NCI-H1105 treated with DMSO at 0.1 percent for 48 hours (cell line): ENCODE measurements around the gene RNH1.

ENCODE experiments used
- DNase-seq: peaks from one replicate; lab custom pipeline; 2025; lab: John Stamatoyannopoulos, UW

RNH1 gene

DNA sequence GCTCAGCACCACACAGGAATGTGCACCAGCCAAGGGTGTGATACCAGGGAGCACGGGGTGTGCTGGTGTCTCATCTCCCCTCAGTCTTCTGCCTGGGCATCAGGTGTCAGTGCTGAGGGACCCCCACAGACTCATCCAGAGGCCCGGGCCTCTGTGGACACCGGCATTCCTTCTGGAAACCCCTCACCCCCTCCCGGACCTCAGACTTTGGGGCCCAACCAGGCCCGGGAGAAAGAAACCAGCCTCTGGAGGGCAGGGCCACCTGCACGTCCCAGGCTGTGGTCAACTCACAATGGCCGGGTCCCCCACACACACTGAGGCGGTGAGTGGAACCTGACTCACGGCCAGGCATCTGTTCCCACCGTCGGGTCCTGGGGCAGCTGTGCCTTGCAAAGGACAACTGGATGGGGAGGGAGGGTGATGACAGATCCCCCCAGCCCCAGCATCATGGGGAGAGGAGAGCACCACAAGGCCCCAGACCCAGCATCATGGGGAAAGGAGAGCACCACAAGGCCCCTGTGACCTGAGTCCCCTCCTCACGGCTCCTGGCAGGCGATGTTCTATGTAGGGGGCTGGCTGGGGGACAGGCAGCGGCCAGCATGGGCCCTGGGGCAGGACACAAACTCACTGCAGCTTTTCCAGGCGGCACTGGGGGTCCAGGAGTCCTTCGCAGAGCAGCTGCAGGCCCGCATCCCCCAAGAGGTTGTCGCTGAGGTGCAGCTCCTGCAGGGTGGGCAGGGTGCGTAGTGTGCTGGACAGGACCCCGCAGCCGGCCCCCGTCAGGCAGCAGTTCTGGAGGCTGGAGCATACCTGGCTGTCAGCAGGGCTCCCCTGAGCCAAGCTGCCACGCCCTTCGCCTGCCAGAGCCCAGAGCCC is 7.6 kb downstream of the RNH1 start:
- DNase-seq = no peak

DNA sequence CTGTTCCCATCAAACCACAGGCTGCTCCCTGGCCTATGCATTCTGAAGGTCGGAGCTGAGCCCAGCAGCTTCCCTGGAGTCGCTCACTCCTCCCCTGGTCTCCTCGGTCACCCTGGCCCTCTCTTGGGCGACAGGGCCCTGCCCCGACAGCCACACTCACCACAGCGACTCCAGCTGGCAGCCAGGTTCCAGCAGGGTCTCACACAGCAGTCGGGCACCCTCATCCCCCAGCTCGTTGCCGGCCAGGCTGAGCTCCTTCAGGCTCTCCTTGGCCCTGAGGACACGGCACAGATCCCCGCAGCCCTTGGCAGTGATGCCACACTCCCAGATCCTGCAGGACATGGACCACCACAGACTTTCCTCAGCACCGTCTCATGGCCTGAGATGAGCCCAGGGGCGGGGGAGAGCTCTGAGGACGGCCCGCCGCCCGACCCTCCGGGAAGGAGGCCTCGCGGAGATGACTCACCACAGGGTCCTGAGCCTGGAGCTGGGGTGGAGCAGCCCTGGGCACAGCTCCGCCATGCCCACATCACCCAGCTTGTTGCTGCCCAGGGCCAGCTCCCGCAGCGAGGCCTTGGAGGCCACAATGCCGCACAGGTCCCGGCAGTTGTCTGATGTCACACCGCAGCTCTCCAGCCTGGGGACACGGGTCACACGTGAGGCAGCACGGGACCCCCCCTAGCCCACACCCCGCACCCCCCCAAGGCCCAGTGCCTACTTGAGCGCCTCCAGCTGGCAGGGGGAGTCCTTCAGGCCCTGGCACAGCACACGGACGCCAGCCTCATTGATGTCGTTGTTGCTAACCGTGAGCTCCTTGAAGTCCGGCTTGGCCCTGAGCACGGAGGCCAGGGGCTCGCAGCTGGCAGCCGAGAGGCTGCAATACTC is 8.5 kb downstream of the RNH1 start:
- DNase-seq = no peak

DNA sequence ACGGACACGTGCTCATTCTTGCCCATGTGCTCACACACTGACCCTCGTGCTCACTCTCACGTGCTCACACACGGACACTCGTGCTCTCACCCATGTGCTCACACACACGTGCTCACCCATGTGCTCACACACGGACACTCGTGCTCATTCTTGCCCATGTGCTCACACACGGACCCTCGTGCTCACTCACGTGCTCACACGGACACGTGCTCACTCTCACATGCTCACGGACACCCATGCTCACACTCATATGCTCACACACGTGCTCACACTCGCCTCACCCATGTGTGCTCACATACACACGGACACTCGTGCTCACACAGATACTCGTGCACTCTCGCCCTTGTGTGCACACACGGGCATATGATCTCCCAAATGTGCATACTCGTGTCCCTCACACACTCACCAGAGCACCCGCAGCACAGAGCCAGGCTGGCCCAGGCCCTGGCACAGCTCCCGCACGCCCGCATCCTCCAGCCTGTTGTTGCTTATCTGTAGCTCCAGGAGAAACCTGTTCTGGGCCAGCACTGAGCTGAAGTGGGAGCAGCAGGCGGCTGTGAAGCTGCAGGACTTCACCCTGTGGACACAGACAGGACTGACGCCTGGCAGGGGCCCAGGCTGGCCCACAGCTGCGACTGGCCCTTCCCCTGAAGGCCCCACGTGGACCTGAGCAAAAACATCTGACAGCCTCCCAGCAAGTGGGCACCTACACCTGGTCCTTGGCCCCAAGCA is 9.3 kb downstream of the RNH1 start:
- DNase-seq = no peak

DNA sequence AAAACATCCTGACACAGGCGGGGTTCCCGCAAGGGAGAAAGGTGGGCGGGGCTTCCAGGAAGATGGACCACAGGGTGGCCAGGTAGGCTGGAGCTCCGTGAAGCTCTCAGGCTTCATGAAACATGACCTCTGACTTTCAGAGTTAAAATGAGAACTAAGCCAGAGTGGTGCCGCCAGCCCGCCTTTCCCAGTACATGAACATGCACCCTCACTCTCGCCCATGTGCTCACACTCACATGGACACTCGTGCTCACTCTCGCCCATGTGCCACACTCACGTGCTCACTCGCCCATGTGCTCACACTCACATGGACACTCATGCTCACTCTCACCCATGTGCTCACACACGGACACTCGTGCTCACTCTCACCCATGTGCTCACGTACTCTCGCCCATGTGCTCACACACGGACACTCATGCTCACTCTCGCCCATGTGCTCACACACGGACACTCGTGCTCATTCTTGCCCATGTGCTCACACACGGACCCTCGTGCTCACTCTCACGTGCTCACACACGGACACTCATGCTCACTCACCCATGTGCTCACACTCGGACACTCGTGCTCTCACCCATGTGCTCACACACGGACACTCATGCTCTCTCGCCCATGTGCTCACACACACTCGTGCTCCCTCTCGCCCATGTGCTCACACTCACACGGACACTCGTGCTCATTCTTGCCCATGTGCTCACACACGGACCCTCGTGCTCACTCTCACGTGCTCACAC is 10.0 kb downstream of the RNH1 start:
- no peak for DNase-seq

DNA sequence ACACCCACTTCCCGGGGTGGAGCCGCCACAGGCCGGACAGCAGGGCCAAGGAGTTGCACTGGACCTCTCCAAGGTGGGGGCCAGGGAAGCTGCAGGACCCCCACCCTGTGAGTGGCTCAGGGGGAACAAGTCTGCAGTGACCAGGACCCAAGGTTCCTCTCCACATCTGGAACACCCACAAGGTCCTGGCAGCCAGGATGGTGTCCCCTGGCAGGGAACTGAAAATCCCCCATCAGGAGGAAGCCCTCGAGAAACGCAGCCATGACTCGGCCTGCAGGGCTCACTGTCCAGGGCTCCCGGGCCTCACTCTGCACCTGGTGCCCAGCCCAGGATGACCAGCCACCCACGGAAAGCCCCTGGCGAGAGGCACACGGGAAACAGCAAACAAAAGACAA is 11.5 kb downstream of the RNH1 start:
- DNase-seq = no peak

DNA sequence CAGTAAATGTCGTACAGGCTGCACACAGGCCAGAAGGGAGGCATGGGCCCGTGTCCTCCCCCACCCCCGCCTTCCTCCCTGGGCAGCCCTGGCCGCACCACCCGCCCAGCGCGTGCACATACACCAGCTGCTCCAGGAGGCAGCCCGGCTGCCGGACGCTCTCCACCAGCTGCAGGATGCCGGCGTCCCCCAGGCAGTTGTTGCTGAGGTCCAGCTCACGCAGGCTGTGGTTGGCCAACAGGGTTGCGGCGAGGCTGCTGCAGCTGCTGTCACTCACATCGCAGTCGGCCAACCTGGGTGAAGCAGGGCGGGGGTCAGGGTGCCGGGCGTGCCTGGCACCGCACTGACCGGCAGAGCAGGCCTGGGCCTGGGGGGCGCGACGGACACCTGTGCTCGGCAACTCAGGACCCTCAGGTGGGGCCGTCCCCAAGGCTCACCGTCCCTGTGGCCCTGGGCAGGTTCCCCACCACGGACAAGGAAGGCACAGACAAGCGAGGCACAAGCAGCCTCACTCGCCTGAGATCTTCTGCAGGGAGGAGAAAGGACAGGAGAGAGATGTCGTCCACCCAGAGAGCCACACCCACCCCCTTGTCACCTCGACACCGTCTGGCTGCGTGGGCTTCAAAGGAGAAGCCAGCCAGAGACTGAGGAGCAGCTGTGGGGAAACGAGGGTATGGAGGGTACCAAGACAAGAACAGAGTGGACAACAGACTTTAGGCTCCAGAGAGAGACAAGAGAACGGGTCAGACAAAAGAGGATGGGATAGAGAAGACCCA is 12.1 kb downstream of the RNH1 start:
- DNase-seq = no peak

DNA sequence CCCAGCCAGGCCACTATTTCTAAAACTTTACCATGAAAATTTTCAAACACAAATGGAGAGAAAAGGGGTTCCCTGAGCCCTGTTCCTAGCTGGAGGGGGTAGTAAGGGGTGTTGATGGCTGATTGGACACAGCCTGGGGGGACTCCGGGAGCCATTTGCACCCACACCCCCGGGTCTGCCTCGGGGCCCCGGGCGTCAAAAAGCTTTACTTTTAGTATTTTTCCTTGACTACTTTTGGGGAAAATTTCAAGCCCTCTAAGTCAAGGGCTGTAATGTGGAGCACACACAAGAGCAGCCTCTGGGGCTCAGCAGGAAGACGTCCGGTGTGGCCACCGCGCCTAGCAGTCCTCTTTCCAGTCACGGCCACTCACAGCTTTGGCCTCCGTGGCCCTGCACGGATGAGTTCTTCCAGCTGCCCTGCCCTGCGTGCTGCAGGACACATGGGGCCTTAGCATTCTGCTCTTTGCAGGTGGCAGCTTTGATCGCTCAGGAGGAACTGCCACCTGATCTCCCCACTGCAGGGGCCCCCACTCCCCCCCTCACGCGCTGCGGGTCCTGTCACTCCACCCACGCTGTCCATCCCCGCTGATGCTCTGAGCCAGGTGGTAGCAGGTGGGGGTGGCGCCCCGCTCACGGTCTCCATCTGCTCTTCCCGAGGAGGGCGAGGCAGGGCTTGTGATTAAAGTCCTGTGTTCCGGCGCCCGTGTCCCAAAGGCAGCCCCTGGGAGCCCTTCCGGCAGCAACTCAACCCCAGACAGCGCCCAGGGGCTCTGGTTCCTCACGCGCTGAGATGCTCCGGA is 14.4 kb downstream of the RNH1 start:
- DNase-seq = no peak

DNA sequence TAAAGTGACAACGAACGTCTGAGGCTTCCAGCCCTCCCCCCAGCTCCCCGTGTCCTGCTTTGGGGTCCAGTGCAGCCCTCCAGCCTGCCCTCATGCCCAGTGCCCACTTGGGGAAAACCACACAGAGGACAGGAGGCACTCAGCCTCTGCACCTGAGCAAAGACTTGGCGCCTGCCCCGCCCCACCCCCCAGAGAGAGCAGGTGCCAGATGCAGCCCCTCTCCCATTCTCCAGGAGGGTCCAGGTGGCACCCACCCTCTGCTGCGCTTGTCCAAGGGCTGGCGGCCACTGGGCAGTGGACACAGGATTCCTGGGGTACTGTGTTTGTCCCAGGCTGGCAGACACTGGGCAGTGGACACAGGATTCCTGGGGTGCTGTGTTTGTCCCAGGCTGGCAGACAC is 15.7 kb downstream of the RNH1 start:
- DNase-seq = no peak

DNA sequence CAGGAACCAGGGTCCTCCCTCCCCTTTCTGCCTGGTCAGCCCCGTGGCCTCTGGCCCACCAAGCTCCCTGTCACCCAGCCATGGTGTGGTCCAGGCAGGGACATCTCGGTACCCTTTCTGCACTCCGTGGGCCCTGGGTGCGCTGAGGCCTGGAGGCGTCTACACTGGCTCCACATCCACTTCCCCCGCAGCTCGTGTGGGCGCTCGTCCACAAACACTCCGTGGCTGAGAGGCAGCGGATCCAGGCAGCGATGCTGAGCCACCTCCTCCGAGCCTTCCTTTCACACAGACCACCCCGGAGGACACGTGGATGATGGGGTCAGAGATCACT is 16.1 kb downstream of the RNH1 start:
- no peak for DNase-seq

DNA sequence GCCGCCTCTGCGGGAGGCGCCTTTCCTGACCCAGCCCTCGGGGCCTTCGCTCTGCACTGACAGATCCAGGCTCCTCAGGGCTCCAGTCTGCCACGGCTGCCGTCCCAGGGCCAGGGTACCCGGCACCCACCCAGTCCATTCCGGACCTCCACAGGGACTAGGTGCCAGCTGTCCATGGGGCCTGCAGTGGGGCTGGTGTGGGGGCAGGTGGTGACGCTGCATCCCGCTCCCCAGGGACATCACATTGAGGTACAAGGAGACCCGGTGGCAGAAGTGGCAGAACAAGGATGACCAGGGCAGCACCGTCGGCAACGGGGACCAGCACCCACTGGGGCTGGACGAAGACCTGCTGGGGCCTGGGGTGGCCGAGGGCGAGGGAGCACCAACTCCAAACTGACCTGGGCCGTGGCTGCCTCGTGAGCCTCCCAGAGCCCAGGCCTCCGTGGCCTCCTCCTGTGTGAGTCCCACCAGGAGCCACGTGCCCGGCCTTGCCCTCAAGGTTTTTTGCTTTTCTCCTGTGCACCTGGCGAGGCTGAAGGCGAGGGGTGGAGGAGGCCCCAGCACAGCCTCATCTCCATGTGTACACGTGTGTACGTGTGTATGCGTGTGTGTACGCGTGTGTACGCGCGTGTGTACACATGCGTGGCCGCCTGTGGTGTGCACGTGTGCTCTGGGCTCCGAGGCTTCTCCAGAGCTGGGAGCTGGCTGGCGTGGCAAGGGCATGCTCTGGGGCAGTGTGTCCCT is 16.7 kb downstream of the RNH1 start:
- no peak for DNase-seq

DNA sequence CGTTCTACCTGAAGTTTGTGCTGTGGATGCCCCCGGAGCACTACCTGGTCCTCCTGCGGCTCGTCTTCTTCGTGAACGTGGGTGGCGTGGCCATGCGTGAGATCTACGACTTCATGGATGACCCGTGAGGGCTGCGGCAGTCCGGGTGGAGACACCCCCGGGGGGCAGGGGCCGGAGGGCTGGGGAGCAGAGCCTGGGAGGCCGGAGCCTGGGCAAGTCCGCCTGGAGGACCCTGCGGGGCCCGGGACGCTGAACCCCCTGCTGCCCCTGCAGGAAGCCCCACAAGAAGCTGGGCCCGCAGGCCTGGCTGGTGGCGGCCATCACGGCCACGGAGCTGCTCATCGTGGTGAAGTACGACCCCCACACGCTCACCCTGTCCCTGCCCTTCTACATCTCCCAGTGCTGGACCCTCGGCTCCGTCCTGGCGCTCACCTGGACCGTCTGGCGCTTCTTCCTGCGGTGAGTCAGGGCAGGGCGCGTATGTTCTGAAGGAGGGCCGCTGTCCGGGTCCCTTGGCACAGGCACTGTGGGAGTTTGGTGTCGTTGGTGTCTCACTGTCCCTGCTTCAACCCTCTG is 17.3 kb downstream of the RNH1 start:
- no peak for DNase-seq

DNA sequence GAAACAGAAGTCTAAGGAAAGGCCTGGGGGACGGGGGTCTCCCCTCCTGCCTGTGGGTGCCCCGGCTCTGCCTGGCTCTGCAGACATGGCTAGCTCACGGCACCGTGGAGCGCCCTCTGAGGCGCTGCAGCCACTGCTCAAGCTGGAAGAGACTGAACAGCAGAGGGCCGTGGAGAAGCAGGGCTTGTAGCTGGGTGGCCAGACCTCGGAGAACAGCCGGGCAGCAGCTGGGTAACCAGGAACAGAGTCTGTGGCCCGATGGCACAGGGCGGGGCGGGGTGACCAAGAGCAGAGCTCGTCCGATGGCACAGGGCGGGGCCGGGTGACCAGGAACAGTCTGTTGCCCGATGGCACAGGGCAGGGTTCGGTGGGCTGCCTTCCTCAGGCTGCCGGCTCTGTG is 18.1 kb downstream of the RNH1 start:
- DNase-seq = no peak

DNA sequence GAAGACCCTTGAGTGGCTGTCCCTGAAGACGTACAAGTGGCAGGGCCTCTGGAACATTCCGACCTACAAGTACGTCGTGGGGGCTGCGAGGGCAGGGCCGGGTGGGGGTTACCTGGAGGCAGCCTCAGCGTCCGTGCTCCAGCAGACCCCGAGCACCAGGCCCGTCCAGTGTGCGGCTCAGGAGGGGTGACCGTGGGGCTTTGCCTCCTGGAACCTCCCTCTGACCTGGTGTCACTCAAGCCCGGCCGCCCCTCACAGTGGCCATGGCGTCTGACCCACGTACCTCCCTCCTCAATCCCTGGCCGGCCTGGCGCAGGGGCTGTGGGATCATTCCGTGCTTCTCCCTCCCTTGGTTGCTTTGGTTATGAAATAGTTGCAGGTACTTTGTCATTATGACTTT is 18.5 kb downstream of the RNH1 start:
- DNase-seq = no peak

DNA sequence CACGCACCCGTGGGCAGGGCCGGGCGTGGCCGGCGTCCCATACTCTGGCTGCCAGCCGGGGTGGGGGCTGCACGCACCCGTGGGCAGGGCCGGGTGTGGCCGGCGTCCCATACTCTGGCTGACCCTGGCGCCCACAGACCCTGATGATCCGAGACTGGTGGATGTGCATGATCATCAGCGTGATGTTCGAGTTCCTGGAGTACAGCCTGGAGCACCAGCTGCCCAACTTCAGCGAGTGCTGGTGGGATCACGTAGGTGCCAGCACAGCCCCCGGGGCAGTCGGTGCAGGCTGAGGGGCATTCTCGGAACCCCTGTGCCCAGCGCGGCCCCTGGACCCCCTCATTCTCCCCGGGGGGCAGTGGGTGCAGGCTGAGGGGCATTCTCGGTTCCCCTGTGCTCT is 19.0 kb downstream of the RNH1 start:
- no peak for DNase-seq

DNA sequence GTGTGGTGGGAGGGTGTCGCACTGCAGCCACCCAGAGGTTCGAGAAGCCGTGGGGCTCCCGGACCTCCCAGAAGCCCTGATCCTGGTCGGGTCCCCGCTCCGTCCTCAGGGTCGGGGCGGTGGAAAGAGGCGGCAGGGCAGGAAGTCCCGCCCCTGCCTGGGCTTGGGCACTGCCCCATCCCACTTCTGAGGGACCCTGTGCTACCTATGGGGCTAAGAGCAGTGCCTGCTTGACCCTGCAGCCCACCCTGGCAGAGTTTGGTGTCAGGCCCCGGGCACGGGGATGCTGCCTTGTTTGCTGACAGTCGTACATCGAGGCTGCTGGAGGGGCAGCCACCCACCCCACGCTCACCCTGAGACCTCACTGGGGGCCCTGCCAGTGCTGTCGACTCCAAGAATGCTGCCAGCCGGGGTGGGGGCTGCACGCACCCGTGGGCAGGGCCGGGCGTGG is 19.4 kb downstream of the RNH1 start:
- no peak for DNase-seq

DNA sequence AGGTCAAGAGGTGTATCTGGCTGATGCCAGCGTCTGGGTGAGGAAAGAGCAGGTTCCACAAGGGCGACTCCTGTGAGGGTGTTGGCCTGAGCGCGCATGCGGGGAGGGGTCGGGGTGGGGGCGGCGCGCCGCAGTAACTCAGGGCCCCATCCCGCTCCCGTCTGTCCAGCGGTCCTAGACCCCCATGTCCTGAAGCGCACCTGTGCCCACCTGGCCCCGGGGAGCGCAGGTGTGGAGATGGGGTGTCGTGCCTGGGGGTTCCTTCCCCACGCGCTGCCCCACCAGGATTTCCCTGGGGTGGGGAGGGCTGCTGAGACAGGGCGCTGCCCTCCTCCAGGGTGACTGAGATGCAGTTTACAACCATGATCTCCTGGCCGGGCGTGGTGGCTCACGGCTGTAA is 20.9 kb downstream of the RNH1 start:
- DNase-seq = no peak

DNA sequence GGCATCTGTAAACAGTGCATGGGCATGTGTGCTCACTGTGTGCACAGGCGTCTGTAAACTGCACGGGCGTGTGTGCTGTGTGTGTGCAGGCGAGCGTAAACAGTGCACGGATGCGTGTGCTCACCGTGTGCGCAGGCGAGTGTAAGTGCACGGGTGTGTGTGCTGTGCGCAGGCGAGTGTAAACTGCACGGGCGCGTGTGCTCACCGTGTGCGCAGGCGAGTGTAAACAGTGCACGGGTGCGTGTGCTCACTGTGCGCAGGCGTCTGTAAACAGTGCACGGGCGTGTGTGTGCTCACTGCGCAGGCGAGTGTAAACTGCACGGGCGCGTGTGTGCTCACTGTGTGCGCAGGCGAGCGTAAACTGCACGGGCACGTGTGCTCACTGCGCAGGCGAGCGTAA is 22.4 kb downstream of the RNH1 start:
- DNase-seq = no peak

DNA sequence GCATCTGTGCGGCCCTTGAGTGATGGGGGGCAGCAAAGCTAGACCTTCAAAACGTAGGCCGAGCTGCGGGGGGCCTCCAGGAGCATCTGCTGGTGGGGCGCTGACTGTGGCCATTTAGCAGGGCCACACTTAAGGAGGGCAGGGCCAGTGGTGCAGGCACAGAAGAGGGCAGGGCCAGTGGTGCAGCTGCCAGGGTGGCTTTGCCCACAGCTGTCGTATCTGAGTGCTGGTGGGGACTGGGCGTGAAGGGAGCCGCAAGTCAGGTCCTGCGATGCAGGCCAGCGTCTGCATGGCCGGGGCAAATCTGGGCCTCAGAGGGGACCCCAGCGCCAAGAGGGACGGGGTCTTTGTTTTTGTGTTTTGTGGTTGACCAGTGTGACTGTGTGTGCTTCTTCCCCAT is 27.7 kb downstream of the RNH1 start:
- DNase-seq = no peak

DNA sequence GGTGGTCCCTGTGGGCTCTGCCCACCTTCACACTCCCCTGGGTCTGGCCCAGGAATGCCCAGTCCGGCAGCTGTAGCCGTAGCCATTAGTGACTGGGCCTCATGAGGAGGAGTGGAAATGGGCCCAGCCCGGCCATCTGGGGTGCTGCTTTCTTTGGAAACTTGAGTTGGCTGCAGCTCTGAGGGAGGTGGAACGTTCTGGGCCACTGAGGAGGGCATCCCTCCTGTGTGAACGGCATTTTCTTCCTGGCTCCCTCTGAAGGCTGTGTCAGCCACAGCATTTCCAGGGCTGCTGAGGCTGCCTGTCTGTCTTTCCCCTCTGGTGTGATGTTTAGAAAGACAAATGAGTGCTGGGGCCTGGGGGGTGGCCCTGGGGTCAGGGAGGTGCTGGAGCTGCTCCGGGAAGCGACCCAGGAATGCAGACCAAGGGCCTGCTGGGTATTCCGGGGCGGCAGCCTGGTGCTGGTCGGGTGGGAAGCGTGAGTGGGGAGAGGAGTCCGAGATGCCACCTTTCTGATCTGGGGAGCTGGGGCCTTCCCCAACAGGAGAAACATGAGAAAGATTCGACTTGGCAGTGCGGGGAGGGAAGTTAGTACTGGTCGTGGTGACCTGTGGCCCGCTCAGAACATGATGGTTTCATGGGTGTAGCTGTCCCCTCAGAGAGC is 29.9 kb downstream of the RNH1 start:
- no peak for DNase-seq
